Stimulated activated naive CD8-positive, alpha-beta T cell treated with anti-CD3 and anti-CD28 coated beads, Interleukin-15, Interleukin-2, amounts not matched to agents 100 U/mL and 50 U/mL, for 24 hours (primary cell): ENCODE data around the gene SYNJ2.

Experiments
- ATAC-seq: fragments of 150-1000 bp; cut with Tn5 transposase; one replicate; pipeline ENCODE4 v1.10.0; 2021
- DNase-seq: peaks from one replicate; pipeline ENCODE4 v3.0.0; 2021

Gene SYNJ2

GRCh38 chr6:158080849-158081656, 99.4 kb downstream of the SYNJ2 start:
- DNase-seq (no peak), ATAC-seq (no peak)

GRCh38 chr6:158081657-158081935, 99.9 kb downstream of the SYNJ2 start:
- ATAC-seq: no peak
- no peak for DNase-seq

- ATAC-seq: no peak
- no peak for DNase-seq
Measured at GRCh38 chr6:158083455-158084325, 102.0 kb downstream of the SYNJ2 start.

GRCh38 chr6:158085261-158086053, 103.8 kb downstream of the SYNJ2 start:
- ATAC-seq (no peak), DNase-seq (no peak)

- no peak for ATAC-seq
- no peak for DNase-seq
Measured at GRCh38 chr6:158086054-158086503, 104.4 kb downstream of the SYNJ2 start.

GRCh38 chr6:158086504-158087223, 105.0 kb downstream of the SYNJ2 start:
- ATAC-seq: peak; percentile 28
- DNase-seq: no peak

GRCh38 chr6:158087224-158087867, 105.7 kb downstream of the SYNJ2 start:
- ATAC-seq: no peak
- DNase-seq: no peak

GRCh38 chr6:158092806-158093205, 111.1 kb downstream of the SYNJ2 start:
- ATAC-seq (no peak), DNase-seq (no peak)

GRCh38 chr6:158095031-158095430, 113.4 kb downstream of the SYNJ2 start:
- ATAC-seq (no peak), DNase-seq (no peak)

- ATAC-seq: no peak
- no peak for DNase-seq
Measured at GRCh38 chr6:158095671-158096070, 114.0 kb downstream of the SYNJ2 start.

GRCh38 chr6:158103228-158103627, 121.6 kb downstream of the SYNJ2 start:
- ATAC-seq (no peak), DNase-seq (no peak)

GRCh38 chr6:158104696-158105095, 123.0 kb downstream of the SYNJ2 start:
- no peak for ATAC-seq
- DNase-seq: no peak

- ATAC-seq: no peak
- no peak for DNase-seq
Measured at GRCh38 chr6:158109748-158110147, 128.1 kb downstream of the SYNJ2 start.

GRCh38 chr6:158110986-158111385, 129.3 kb downstream of the SYNJ2 start:
- ATAC-seq (no peak), DNase-seq (no peak)

GRCh38 chr6:158111987-158112386, 130.3 kb downstream of the SYNJ2 start:
- DNase-seq (no peak), ATAC-seq (no peak)

GRCh38 chr6:158113802-158114201, 132.1 kb downstream of the SYNJ2 start:
- no peak for ATAC-seq
- DNase-seq: no peak

GRCh38 chr6:158115102-158115501, 133.4 kb downstream of the SYNJ2 start:
- no peak for DNase-seq
- ATAC-seq: no peak

GRCh38 chr6:158115508-158115907, 133.8 kb downstream of the SYNJ2 start:
- no peak for ATAC-seq
- no peak for DNase-seq

GRCh38 chr6:158118886-158119285, 137.2 kb downstream of the SYNJ2 start:
- DNase-seq (no peak), ATAC-seq (no peak)

- no peak for DNase-seq
- no peak for ATAC-seq
Measured at GRCh38 chr6:158121335-158121734, 139.7 kb downstream of the SYNJ2 start.

- DNase-seq: no peak
- ATAC-seq: no peak
Measured at GRCh38 chr6:158122048-158122447, 140.4 kb downstream of the SYNJ2 start.
